NCI-H226 (cell line): Measurements from ENCODE around the gene TSPAN18.

Source experiments
- DNase-seq: peaks from one replicate; pipeline ENCODE4 v3.0.0-alpha.2; 2015

The TSPAN18 gene

GRCh38 chr11:44804449-44805437 is 78.0 kb downstream of the TSPAN18 start:
- DNase-seq: no peak

- DNase-seq: peak; percentile 52
These were observed 78.8 kb downstream of the TSPAN18 start for GRCh38 chr11:44805596-44805995.

- no peak for DNase-seq
These were observed 81.4 kb downstream of the TSPAN18 start for GRCh38 chr11:44808053-44808753.

- no peak for DNase-seq
These were observed 82.5 kb downstream of the TSPAN18 start for GRCh38 chr11:44809283-44809682.

GRCh38 chr11:44811841-44812448 is 85.2 kb downstream of the TSPAN18 start:
- DNase-seq: no peak

GRCh38 chr11:44812971-44813370 is 86.2 kb downstream of the TSPAN18 start:
- no peak for DNase-seq

GRCh38 chr11:44813401-44813800 is 86.6 kb downstream of the TSPAN18 start:
- DNase-seq: no peak

GRCh38 chr11:44814881-44815592 is 88.3 kb downstream of the TSPAN18 start:
- peak; percentile 75 for DNase-seq

GRCh38 chr11:44815917-44816456 is 89.2 kb downstream of the TSPAN18 start:
- DNase-seq: no peak

GRCh38 chr11:44816761-44817160 is 90.0 kb downstream of the TSPAN18 start:
- DNase-seq: no peak

- peak; percentile 13 for DNase-seq
These were observed 90.6 kb downstream of the TSPAN18 start for GRCh38 chr11:44817207-44817949.

- no peak for DNase-seq
These were observed 91.3 kb downstream of the TSPAN18 start for GRCh38 chr11:44818110-44818509.

GRCh38 chr11:44819346-44819745 is 92.6 kb downstream of the TSPAN18 start:
- no peak for DNase-seq

- no peak for DNase-seq
These were observed 95.6 kb downstream of the TSPAN18 start for GRCh38 chr11:44822369-44822768.

- no peak for DNase-seq
These were observed 96.2 kb downstream of the TSPAN18 start for GRCh38 chr11:44823006-44823405.

GRCh38 chr11:44823868-44824267 is 97.1 kb downstream of the TSPAN18 start:
- no peak for DNase-seq

- DNase-seq: no peak
These were observed 97.5 kb downstream of the TSPAN18 start for GRCh38 chr11:44824300-44824704.

GRCh38 chr11:44825058-44825785 is 98.5 kb downstream of the TSPAN18 start:
- no peak for DNase-seq

- DNase-seq: no peak
These were observed 100.3 kb downstream of the TSPAN18 start for GRCh38 chr11:44826922-44827643.

- DNase-seq: no peak
These were observed 101.5 kb downstream of the TSPAN18 start for GRCh38 chr11:44828296-44828695.
